Islet precursor cell (in vitro differentiated cells): Measurements from ENCODE around the gene OR10AD1.

Experiments used
- DNase-seq: peaks from one replicate; pipeline ENCODE4 v3.0.0-alpha.2; 2018

OR10AD1 gene

DNA sequence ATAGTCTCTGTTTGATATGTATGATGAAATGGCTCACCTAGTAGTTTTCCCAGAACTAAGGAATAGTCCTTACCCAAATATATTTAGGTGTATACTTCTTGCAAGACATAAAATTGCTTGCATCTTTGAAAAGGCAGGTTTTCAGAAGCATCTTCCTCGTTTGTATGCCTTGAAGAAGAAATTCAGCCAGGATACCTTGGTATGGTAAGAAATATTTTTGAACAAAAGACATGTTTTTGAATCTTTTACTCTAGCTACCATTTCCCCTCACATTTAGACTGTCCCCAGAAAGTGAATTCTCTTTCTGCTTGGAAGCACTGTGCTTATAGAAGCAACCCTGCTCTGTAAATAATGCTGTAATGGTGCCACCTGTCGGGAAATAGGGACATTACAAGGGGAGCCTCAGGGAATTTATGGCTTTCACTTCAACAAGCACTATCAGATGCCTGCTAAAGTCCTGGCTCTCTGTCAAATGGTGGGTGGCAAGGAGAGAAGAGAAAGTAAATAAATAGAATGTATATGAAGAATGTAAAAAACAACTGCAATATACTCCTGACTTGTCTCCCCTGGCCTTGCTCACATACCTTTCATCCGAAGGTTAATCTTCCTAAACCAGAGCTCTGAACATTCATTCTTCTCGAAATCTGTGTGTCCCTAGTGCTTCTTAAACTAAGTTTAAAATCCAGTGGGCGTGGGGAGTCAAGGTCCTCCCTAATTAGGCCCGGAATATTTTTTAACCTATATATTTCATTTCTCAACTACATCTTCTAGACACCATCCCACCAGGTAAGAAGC lies 13.6 kb downstream of the OR10AD1 start:
- DNase-seq = peak; percentile 92

DNA sequence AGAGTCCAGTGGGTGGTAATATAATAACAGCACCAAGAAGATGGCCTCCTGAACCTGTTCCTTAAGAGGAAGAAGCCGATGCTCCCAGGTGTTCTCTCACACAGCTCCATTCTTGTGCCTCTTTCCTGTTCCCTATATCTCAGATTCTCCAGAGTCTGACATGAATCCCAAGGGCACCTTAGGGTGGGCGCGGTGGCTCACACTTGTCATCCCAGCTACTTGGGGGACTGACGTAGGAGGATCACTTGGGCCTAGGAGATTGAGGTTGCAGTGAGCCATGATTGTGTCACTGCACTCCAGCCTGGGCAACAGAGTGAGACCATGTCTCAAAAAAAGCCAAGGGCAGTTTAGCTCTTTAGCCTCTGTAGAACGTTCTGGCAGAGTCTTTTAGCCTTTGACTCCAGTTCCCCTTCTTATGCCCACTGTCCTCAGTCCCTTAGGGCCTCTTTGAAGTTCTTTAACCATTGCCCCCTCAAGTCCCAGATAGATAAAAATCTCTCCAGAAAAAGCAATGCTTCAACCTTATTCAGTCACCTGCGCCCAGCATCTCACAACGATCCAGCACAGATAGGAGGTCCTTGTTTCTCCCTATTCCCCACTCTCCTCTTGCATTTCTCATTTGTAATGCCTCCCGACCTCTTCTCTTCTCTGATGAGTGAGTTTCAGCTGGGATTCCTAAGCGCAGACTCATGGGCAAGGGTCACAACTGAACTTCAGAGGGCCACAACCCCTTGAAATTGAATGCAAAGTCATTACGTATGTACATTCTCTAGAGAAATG lies 15.0 kb downstream of the OR10AD1 start:
- peak; percentile 48 for DNase-seq

DNA sequence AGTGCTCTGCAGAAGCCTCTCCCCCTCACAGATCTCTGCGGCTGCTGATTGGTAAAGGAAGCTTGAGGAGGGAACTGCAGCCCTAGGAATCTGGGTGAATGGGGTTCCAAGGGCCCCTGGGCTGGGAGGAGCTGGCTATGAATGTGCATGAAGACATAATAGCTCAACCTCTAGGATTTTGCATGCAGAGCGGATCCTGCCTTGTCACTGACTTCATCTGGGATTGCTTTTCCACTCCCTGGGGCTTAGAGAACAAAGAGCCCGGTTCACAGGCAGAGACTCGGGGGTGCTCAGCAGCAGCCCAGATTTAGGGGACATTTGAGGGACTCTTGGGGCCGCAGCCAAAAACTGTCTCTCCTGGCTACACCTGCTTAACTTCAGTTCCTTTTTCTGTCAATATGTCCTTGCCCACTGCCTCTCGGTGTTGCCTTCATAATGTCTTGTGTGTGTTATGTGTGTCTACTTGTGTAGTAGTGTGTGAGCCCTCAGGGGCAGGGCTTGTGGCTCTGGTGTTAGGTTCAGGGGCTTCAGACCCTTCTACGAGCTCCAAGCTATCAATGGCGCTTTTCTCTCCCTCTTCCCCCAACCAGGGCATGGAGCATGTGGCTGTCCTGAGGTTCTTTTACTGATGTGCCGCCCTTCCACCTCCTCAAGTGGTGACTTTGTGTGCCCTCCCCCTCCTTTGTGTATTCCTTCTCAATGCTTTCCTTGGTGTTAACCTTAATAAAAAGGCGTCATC lies 17.7 kb downstream of the OR10AD1 start:
- peak; percentile 51 for DNase-seq

DNA sequence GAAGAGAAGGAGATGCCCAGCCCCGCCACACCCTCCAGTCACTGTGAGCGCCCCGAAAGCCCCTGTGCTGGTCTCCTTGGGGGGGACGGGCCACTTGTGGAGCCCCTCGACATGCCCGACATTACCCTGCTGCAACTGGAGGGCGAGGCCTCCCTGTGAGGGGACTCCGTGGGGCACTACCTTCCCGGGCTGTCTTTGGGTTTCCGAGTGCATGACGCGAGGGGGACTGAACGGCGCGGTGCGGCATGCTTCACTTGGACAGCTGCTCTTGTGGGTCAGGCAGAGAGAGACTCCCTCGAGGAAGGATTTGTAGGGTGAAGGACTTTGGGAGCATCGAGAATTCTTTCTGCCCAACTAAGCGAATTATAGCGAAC lies 18.6 kb downstream of the OR10AD1 start:
- peak; percentile 57 for DNase-seq

DNA sequence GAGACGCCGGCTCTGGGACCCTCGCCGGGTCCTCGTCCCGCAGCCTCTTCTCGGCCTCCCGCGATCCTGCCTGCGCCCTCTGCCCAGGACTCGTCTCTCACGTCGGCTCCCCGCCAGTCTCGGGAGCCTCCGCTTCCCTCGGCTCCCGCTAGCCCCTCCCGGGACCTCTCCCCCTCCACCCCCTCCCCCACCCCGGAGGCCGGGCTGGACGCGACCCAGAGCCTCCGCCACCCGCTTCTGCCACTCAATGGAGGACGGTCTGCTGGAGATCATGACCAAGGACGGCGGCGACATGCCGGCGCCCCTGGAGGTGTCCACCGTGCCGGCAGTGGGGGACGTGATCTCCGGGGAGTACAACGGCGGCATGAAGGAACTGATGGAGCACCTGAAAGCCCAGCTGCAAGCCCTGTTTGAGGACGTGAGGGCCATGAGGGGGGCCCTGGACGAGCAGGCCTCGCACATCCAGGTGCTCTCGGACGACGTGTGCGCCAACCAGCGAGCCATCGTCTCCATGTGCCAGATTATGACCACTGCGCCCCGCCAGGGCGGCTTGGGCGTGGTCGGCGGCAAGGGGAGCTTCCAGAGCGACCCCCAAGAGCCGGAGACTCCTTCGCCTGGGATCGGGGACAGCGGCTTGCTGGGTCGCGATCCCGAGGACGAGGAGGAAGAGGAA lies 19.1 kb downstream of the OR10AD1 start:
- DNase-seq = no peak

DNA sequence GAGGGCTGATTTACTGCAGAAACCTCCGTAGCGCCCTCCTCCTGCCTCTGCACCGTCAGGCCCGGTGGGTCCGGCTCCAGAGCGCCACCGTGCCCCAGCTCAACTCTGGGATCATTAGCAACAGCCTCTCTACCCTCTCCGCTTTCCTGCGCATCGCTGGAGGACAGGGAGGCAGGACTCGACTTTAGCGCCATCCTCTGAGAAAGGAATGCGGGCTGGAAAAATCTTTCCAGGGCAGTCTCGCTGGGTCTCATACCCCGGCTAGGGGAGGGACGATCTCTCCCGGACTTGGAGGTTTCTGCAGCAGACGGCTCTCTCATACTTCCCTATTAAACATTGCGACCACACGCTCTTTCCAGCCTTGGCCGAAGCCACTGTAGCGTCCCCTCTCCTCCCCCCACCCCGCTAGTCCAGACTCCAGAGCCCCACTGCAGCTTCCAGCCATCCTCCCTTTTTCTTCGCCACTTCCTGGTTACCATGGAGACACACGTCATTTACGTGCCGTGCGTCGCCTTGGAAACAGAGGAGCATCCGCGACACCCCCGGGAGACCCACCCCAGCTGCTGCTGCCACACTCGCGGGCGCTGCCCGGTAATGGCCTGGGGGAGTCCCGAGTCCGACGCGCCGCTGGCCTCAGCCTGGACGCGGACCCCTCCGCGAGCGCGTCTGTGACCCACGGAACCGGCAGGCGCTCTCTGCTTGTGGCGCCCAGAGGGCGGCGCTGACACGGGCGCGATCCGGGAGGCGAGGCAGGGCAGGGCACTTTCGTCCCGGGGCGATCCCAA lies 19.8 kb downstream of the OR10AD1 start, which contains the start of gene CCDC184:
TSS of gene CCDC184 (plus strand) at position 554 of the 785 bp plus-strand sequence. CDS start 479 bp downstream, outside the sequence.
- DNase-seq = peak; percentile 91

DNA sequence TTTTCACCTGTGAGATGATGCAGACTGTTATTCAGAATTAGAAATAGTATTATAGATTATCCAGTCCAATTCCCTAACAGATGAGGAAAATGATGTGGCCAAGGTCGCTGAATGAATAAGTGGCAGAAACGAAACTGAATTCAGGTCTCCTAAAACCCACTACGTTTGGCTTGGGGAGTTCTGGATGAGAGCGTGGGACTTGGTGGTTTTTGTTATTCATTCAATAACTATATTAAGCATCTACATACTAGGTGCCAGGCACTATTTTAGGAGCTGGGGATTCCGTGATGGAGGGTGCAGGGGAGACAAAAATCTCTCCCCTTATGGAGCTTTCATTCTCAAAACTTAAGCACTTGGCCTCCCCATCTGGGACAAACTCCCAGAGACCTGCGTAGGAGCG lies 20.5 kb downstream of the OR10AD1 start:
- DNase-seq = no peak

DNA sequence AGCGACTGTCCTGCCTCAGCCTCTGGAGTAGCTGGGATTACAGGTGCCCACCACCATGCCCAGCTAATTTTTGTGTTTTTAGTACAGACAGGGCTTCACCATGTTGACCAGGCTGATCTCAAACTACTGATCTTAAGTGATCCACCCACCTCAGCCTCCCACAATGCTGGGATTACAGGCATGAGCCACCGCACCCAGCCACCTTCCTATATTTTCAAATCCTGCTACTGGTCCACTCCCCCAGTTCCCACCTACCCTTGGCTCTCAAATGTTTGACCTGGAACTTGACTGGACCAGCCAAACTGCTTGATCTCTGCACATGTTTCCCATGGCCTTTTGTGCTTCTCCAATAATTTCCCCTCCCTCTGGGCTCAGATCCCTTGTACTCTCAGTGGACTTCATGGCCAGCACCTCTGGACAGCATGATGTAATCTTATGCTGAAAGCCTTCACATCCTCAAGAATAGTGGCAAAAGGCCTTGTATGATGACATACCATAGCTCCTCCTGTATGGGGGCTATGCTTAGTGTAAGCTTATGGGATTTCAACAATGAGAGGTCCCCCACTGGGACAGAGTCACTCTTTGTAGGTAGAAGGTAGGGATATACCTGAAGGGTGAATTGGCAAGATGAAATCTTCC lies 22.1 kb downstream of the OR10AD1 start:
- peak; percentile 45 for DNase-seq

DNA sequence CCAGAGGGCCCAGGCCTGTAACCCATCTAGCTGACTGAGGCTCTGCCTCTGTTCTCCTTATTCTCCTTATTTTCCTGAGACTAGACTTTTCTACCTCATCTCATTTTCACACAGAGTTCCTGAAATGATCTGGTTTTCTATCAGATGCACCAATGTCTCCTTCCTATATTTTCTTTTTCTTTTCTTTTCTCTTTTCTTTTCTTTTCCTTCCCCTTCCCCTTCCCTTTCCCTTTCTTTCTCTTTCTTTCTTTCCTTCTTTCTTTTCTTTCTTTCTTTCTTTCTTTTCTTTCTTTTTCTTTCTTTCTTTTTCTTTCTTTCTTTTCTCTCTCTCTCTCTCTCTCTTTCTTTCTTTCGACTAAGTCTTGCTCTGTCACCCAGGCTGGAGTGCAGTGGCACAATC lies 22.7 kb downstream of the OR10AD1 start:
- no peak for DNase-seq

DNA sequence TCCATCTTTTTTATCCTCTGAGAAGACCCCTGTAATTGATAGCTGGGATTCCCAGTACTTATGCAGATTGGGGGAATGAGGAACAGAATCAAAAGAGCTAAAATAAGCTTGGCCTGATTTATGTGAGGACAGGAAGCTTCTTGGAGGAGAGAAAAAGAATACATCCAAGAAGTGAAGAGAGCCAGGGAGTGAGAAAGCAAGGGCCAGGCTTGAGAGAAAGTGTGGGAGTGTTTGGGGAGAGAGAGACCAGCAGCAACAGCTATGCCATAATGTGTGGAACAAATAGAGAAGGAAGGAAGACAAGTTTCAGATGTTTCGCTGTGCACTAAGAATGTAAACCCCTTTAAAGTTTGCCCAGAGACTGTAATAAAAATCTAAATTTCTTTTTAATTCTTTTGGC lies 23.6 kb downstream of the OR10AD1 start:
- DNase-seq = no peak

DNA sequence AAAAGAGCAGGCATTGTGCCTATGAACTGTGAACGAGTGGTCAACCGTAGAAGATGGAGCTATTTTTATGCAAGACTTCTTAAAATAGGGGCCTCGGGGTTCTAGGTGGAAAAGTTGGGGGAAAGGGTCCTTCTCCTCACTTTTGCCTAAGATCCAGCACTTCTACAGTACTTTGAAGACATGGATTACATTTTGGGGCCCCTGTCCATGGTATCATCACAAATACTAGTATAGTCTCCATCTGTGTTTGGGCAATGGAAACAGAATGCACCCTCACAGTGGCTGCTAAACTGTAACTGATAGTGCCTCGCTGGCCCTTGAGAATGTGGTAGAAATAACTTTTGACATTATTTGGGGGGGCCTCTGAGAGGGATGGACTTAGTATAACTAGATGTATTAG lies 25.1 kb downstream of the OR10AD1 start:
- peak; percentile 40 for DNase-seq

DNA sequence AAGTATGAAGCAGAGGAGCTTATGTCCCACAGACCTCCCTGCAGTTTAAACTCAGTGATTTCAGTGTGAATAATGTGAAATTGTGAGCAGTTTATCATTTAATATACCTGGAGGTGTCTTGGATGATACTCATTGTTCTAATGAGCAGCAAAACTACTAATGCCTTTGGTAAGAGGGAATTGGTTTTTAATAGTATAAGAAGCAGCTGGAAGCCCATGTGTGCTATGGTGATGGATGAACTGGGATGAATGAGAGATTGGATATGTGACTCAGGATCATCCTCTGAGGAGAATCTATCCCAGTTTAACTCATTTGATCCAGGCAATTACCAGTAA lies 26.7 kb downstream of the OR10AD1 start:
- peak; percentile 5 for DNase-seq

DNA sequence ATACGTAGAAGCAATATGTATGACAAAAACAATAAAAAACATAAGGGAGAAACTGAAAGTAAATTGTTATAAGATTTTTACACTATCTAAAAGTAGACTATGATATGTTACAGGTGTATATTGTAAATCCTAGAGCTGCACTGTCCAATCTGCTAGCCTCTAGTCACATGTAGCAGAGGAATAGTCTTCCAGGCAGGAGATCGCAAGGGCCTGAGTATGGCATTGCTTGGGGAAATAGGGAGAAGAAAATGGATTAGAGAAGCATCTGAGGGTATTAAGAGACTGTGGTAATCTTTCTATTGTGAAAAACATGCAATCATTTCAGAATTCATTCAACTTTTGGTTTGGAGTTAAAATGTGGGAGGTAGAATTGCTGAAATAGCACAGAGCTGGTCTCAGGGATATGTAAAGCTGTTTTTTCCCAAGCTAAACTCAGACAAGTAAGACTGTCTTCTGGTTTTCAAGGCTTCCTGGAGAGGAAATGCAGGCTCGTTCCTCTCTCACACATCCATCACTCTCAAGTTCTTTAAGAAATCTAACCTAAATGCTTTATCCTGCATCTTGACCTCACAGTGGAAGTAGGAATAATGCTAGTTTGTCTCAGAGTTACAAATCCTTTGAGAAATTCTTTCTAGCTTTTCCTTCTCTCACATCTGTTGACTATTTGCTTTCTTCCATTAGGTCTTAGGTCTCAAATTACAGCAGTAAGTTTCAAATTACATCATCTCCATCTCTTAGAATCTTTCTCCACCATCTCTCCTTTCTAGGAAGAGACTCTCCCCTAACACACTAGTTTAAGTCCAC lies 27.3 kb downstream of the OR10AD1 start:
- DNase-seq = peak; percentile 20

DNA sequence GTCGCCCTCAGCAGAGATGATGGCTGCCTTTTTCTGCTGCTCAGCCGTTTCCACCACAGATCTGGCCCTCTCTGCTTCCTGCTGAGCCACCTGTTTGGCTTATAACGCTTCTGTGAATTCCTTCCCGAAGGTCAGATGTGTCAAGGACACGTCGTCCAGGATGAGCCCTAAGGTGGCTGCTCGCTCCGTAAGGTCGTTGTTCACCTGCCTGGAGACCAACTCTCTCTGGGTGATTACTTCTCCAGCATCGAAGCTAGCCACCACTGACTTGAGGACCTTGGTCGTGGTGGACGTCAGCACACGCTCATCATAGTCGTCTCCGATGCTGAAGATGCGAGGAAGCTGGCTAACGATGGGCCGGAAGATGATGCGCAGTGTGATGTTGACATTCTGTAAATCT lies 34.1 kb downstream of the OR10AD1 start:
- DNase-seq = peak; percentile 48

DNA sequence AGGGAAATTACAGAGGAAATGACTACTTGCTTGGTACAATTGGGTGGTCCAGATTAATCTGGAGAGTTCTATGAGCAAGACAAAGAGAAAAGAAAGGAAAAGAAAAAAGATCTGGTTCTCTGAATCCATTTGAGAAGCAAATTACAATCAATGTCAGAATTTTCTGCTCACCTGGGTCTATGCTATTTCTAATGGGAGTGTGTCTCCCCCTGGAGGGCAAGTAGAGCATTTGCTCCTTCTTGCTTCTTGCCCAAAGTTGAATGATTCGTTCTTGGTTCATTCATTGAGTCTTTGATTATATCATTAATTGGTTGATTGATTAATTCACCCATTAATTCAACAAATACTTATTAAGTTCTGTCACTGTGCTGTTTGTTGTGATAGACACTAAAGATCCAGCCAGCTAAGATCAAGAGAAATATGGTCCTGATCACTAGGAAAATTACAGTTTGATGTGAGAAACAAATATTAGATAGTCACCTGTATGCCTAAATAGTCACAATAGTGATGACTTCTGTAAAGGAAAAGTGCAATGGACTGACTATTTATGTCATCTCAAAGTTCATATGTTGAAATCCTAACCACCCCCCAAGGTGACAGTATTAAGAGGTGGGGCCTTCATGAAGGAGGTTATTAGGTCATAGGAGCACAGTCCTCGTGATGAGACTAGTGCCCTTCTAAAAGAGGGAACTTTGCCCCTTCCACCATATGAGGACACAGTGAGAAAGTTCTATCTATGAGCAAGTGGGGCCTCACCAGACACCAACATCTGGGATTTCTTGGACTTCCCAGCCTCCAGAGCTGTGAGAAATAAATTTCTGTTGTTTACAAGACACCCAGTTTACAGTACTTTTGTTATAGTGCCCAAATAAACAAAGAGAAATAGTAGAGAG lies 37.8 kb downstream of the OR10AD1 start:
- peak; percentile 59 for DNase-seq

DNA sequence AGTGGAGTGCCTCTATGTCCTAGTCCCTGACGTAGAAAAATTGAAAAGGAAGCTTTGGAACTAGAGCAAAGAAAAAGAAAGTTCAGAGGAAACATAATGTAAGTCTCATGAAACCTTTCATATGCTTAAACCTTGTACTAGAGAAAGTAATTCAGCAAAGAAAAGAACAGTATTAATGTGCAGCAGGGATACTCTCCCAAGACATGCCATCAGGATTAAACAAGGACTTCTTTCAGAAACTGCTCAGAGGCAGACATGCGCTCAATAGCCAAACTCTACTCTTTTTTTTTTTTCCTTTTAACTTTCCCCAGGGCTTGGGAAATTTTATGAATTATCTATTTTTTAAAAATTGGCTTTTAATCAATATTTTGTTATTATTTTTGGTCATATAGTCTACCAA lies 38.6 kb downstream of the OR10AD1 start:
- no peak for DNase-seq

DNA sequence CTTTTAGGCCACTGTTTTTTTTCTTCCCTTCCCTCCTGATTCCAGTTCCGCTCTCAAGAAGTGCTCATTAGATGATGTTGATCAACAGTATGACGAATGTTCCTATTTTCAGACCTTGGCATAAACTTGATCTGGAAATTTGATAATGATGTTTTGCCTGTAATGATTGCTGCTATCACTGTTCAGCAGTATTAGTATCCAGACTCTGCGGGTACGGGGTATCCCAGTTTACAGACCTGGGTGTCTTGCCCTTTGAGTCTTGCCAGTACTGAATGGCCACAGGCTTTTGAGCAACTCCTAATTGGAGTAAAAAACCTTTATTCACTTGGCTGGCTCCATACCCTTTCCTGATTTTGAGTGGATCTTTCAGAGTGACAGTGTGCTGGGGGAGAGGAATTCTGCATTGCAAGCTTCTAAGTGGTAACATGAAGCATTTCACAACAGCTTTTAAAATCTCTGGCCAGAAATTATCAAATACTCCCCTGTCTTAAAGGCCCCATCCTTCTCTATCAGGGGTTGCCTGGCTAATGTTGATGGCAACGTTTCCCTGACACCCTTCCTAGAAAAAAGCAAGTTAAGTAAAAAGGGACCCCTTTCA lies 39.8 kb downstream of the OR10AD1 start:
- peak; percentile 9 for DNase-seq

DNA sequence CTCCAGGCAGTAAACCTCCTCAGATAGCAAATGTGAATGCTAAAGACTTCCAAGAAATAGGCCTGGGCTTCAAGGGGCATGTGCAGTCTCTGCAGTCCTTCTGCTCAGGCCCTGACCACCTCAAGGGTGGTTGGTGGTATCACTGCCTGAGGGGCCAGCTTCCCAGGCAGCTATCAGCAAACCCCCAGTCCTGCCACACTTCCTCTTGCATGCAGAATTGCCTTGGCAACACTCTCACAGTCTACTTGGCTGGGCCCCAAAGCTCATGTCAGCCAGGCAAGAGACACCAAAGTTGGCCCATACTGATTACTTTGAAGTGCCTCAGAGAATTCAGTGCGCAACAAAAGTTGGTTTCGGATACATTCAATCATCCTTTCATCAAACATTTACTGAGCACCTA lies 42.3 kb downstream of the OR10AD1 start:
- peak; percentile 52 for DNase-seq

DNA sequence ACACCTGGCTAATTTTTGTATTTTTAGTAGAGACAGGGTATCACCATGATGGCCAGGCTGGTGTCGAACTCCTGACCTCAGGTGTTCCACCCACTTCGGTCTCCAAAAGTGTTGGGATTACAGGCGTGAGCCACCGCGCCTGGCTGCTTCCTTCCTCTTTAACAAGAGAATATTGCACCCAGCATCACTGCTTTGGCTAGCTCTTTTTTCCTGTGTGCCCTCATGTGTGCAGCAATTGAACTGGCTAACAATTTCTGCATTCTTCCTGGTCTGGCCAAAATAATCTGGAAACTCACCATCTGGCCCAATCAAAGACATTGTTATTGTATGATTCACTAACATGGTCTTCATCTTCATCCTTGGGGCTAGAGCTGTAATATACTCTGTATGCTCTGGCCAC lies 43.0 kb downstream of the OR10AD1 start:
- DNase-seq = peak; percentile 32
